Adipocyte (in vitro differentiated cells): ENCODE results near the gene CCR8.

Experiments used
- DNase-seq: peaks from one replicate; pipeline ENCODE4 v3.0.0-alpha.2; 2015; ENCODE audit warnings: low read depth
- H3K27me3 ChIP-seq: replicated peaks from 2 replicates; pipeline ENCODE4 v1.7.0; 2013; ENCODE audit warnings: mild to moderate bottlenecking, low read length, moderate library complexity; ENCODE audit not compliant: control insufficient read depth, insufficient read depth
- H3K36me3 ChIP-seq: 2 replicates; pipeline ENCODE4 v1.7.0; 2013; ENCODE audit warnings: low read length, mild to moderate bottlenecking, moderate library complexity; ENCODE audit not compliant: control insufficient read depth, insufficient read depth, severe bottlenecking
- H3K4me1 ChIP-seq: 2 replicates; pipeline ENCODE4 v1.7.0; 2013; ENCODE audit warnings: mild to moderate bottlenecking, low read length, moderate library complexity; ENCODE audit not compliant: control insufficient read depth, insufficient read depth
- H3K4me3 ChIP-seq: 2 replicates; pipeline ENCODE4 v1.7.0; 2013; ENCODE audit warnings: mild to moderate bottlenecking, low read length, moderate library complexity
- H3K9ac ChIP-seq: 2 replicates; pipeline ENCODE4 v1.7.0; 2013; ENCODE audit warnings: mild to moderate bottlenecking, low read length, moderate library complexity
- H3K9me3 ChIP-seq: 2 replicates; pipeline ENCODE4 v1.7.0; 2013; ENCODE audit warnings: mild to moderate bottlenecking, low read length, moderate library complexity; ENCODE audit not compliant: control insufficient read depth

The CCR8 gene

GRCh38 chr3:39332525-39332924 is 3.0 kb downstream of the CCR8 start:
- Histone ChIP-seq H3K27me3 (peaks cover 3% of the 10 kb centered on the region), H3K4me3 (no peak overlapping the region), H3K36me3 (no peaks in the 10 kb centered on the region)

GRCh38 chr3:39333607-39334006 is 4.1 kb downstream of the CCR8 start:
- H3K27me3 ChIP-seq = no peaks in the 10 kb centered on the region
- no peaks in the 10 kb centered on the region for H3K4me1 ChIP-seq
- H3K36me3 ChIP-seq = no peaks in the 10 kb centered on the region
- no peaks in the 10 kb centered on the region for H3K9me3 ChIP-seq
- no peak overlapping the region for H3K9ac ChIP-seq
- no peak overlapping the region for H3K4me3 ChIP-seq
- DNase-seq = no peak

More at GRCh38 chr3:39332525-39332924, 3.0 kb downstream of the CCR8 start:
- no peak for DNase-seq
- H3K9me3 ChIP-seq = no peaks in the 10 kb centered on the region
- H3K4me1 ChIP-seq = no peaks in the 10 kb centered on the region
- H3K9ac ChIP-seq = no peak overlapping the region

GRCh38 chr3:39334205-39334604 is 4.7 kb downstream of the CCR8 start:
- DNase-seq = no peak
- Histone ChIP-seq H3K9ac (no peak overlapping the region), H3K4me3 (no peak overlapping the region), H3K36me3 (no peaks in the 10 kb centered on the region), H3K9me3 (no peaks in the 10 kb centered on the region), H3K27me3 (no peaks in the 10 kb centered on the region), H3K4me1 (no peaks in the 10 kb centered on the region)

GRCh38 chr3:39338201-39338600 is 8.7 kb downstream of the CCR8 start:
- H3K4me3 ChIP-seq = no peak overlapping the region
- H3K36me3 ChIP-seq = no peaks in the 10 kb centered on the region

GRCh38 chr3:39339086-39339485 is 9.6 kb downstream of the CCR8 start:
- no peak overlapping the region for H3K4me3 ChIP-seq
- DNase-seq = no peak

More at GRCh38 chr3:39338201-39338600, 8.7 kb downstream of the CCR8 start:
- no peak for DNase-seq
- Histone ChIP-seq H3K9me3 (no peaks in the 10 kb centered on the region), H3K27me3 (no peaks in the 10 kb centered on the region), H3K9ac (no peak overlapping the region), H3K4me1 (no peaks in the 10 kb centered on the region)

GRCh38 chr3:39343076-39343717 is 13.7 kb downstream of the CCR8 start:
- Histone ChIP-seq H3K27me3 (peaks cover 8% of the 10 kb centered on the region), H3K4me3 (no peak overlapping the region), H3K9ac (no peak overlapping the region), H3K36me3 (no peaks in the 10 kb centered on the region), H3K4me1 (no peaks in the 10 kb centered on the region), H3K9me3 (no peaks in the 10 kb centered on the region)
- no peak for DNase-seq

More at GRCh38 chr3:39339086-39339485, 9.6 kb downstream of the CCR8 start:
- no peak overlapping the region for H3K9ac ChIP-seq
- H3K36me3 ChIP-seq = no peaks in the 10 kb centered on the region
- H3K27me3 ChIP-seq = no peaks in the 10 kb centered on the region
- no peaks in the 10 kb centered on the region for H3K4me1 ChIP-seq
- H3K9me3 ChIP-seq = no peaks in the 10 kb centered on the region

GRCh38 chr3:39343760-39344159 is 14.3 kb downstream of the CCR8 start:
- Histone ChIP-seq H3K4me1 (no peaks in the 10 kb centered on the region), H3K9me3 (no peaks in the 10 kb centered on the region), H3K4me3 (no peak overlapping the region), H3K27me3 (peaks cover 8% of the 10 kb centered on the region), H3K36me3 (no peaks in the 10 kb centered on the region), H3K9ac (no peak overlapping the region)
- no peak for DNase-seq

- Histone ChIP-seq H3K4me1 (no peaks in the 10 kb centered on the region), H3K27me3 (peaks cover 8% of the 10 kb centered on the region), H3K9me3 (no peaks in the 10 kb centered on the region), H3K4me3 (no peak overlapping the region), H3K9ac (no peak overlapping the region), H3K36me3 (no peaks in the 10 kb centered on the region)
- no peak for DNase-seq
Measured at GRCh38 chr3:39344746-39345344, 15.3 kb downstream of the CCR8 start.

- no peak for DNase-seq
- H3K27me3 ChIP-seq = peaks cover 8% of the 10 kb centered on the region
- H3K36me3 ChIP-seq = no peaks in the 10 kb centered on the region
- H3K4me3 ChIP-seq = no peak overlapping the region
- H3K4me1 ChIP-seq = no peaks in the 10 kb centered on the region
- H3K9me3 ChIP-seq = no peaks in the 10 kb centered on the region
- no peak overlapping the region for H3K9ac ChIP-seq
Measured at GRCh38 chr3:39346785-39347585, 17.5 kb downstream of the CCR8 start.

- no peaks in the 10 kb centered on the region for H3K36me3 ChIP-seq
- H3K27me3 ChIP-seq = peaks cover 8% of the 10 kb centered on the region
- no peak overlapping the region for H3K4me3 ChIP-seq
- H3K4me1 ChIP-seq = no peaks in the 10 kb centered on the region
- H3K9me3 ChIP-seq = no peaks in the 10 kb centered on the region
- no peak overlapping the region for H3K9ac ChIP-seq
- no peak for DNase-seq
Measured at GRCh38 chr3:39347586-39347876, 18.0 kb downstream of the CCR8 start.

GRCh38 chr3:39349080-39349479 is 19.6 kb downstream of the CCR8 start:
- Histone ChIP-seq H3K4me1 (no peaks in the 10 kb centered on the region), H3K9me3 (no peaks in the 10 kb centered on the region), H3K27me3 (peaks cover 8% of the 10 kb centered on the region), H3K36me3 (no peaks in the 10 kb centered on the region), H3K9ac (no peak overlapping the region), H3K4me3 (no peak overlapping the region)
- no peak for DNase-seq
